Neural crest cell (in vitro differentiated cells): ENCODE measurements around the gene DEFB114. TPM values are rescaled to one million over a fixed set of nuclear protein-coding genes. Genes with fewer than 3 reads are reported as not detected.
"Not testable (repeated sequence)": the region's sequence is repeated elsewhere in the genome, so short reads cannot be mapped to it uniquely, and the experiment has no call there.

Source experiments
- DNase-seq: peaks from one replicate; pipeline ENCODE4 v3.0.0; 2021; ENCODE audit warnings: low read depth, mixed read lengths, low spot score
- H3K27ac Mint-ChIP-seq: one replicate; pipeline ENCODE4 v1.8.0; 2021; ENCODE audit warnings: mild to moderate bottlenecking, mixed read lengths; ENCODE audit not compliant: unreplicated experiment
- H3K27me3 Mint-ChIP-seq: 2 replicates; pipeline ENCODE4 v1.8.0; 2021; ENCODE audit warnings: low read depth, mild to moderate bottlenecking, mixed read lengths
- H3K36me3 Mint-ChIP-seq: 2 replicates; pipeline ENCODE4 v1.8.0; 2021; ENCODE audit warnings: low read depth, mild to moderate bottlenecking, mixed read lengths
- H3K4me1 Mint-ChIP-seq: 2 replicates; pipeline ENCODE4 v1.8.0; 2021; ENCODE audit warnings: mixed read lengths
- H3K4me3 Mint-ChIP-seq: one replicate; pipeline ENCODE4 v1.8.0; 2021; ENCODE audit warnings: mild to moderate bottlenecking, mixed read lengths
- H3K9me3 Mint-ChIP-seq: 2 replicates; pipeline ENCODE4 v1.8.0; 2021; ENCODE audit warnings: mixed read lengths
- total RNA-seq: library from RNA; stranded (reverse); gene quantifications from 2 replicates; pipeline ENCODE4 v1.2.1, GENCODE V29; 2021
- TF ChIP-seq, protein P1 (sequence below): fragments of 200-600 bp; sonication (generic); conservative IDR thresholded peaks from 2 replicates; pipeline ENCODE4 v1.5.0; 2021; ENCODE audit warnings: antibody characterized with exemption, mild to moderate bottlenecking

Gene DEFB114
- total RNA-seq, 1 donor from 2014 or later: not detected

DNA sequence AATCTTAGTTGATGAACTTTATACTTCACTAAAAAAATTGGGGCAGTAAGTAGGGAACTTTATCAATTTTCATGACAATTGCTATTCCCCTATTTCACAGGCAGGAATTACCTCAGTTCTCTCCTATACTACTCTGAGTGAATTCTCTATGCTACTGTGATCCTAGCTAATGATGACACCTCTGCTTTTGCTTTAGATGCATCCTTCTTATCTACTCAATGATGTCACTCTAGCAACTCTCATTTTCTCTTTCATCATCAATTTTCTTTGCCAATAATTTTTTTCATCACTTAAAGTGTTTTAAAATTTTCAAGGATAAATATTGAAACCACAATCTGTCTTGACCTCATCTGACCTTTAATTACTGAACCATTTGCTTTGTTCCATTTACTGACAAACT, 8.1 kb downstream of the DEFB114 start:
- Mint-ChIP-seq H3K27me3 (no peaks in the 10 kb centered on the region), H3K9me3 (peaks cover 4% of the 10 kb centered on the region), H3K27ac (no peak overlapping the region), H3K4me3 (no peak overlapping the region), H3K4me1 (no peaks in the 10 kb centered on the region), H3K36me3 (no peaks in the 10 kb centered on the region)
- no peak for DNase-seq
- TF ChIP-seq, protein P1, sequence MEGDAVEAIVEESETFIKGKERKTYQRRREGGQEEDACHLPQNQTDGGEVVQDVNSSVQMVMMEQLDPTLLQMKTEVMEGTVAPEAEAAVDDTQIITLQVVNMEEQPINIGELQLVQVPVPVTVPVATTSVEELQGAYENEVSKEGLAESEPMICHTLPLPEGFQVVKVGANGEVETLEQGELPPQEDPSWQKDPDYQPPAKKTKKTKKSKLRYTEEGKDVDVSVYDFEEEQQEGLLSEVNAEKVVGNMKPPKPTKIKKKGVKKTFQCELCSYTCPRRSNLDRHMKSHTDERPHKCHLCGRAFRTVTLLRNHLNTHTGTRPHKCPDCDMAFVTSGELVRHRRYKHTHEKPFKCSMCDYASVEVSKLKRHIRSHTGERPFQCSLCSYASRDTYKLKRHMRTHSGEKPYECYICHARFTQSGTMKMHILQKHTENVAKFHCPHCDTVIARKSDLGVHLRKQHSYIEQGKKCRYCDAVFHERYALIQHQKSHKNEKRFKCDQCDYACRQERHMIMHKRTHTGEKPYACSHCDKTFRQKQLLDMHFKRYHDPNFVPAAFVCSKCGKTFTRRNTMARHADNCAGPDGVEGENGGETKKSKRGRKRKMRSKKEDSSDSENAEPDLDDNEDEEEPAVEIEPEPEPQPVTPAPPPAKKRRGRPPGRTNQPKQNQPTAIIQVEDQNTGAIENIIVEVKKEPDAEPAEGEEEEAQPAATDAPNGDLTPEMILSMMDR: no peak

DNA sequence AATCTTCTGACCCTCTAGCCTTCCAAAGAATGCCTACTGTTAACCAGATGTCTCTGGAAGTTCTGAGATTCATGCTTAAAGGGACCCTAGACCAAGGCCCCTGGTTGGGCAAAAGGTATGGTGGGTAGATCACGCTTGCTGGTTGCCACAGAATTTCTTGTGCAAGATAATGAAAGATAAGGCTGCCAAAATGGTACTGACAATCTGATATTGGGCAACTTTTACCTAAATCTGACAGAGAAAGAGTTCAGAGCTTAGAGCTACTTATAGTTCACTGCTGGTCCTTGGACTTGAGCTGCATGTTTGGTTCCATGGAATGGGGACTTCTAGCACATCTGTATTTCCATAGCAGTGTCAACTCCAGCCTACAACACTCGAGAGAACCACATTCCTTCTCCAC, 12.0 kb downstream of the DEFB114 start:
- no peak overlapping the region for H3K4me3 Mint-ChIP-seq
- no peaks in the 10 kb centered on the region for H3K9me3 Mint-ChIP-seq
- H3K27ac Mint-ChIP-seq: no peak overlapping the region
- no peaks in the 10 kb centered on the region for H3K36me3 Mint-ChIP-seq
- peaks cover 9% of the 10 kb centered on the region for H3K4me1 Mint-ChIP-seq
- TF ChIP-seq, protein P1: no peak
- no peaks in the 10 kb centered on the region for H3K27me3 Mint-ChIP-seq
- no peak for DNase-seq

DNA sequence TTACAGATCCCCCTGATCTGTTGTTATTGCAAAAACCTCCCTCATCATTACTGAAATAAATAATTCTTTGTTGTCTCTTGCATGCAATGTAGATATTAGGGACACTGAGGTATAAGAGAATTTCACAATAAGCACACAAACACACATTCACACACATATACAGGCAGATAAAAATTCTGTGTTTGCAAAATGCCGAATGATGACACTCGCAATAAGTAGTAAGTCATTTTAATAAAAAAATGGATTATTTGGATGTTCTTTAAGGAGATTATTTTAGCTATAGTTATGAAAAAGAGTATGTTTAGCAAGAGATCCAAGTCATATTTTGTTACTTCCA, 13.6 kb downstream of the DEFB114 start:
- H3K4me1 Mint-ChIP-seq: peaks cover 9% of the 10 kb centered on the region
- H3K27me3 Mint-ChIP-seq: no peaks in the 10 kb centered on the region
- DNase-seq: no peak
- H3K36me3 Mint-ChIP-seq: no peaks in the 10 kb centered on the region
- H3K9me3 Mint-ChIP-seq: no peaks in the 10 kb centered on the region
- H3K27ac Mint-ChIP-seq: peak overlapping the region; percentile 94
- H3K4me3 Mint-ChIP-seq: peak overlapping the region; percentile 85
- TF ChIP-seq, protein P1: no peak

DNA sequence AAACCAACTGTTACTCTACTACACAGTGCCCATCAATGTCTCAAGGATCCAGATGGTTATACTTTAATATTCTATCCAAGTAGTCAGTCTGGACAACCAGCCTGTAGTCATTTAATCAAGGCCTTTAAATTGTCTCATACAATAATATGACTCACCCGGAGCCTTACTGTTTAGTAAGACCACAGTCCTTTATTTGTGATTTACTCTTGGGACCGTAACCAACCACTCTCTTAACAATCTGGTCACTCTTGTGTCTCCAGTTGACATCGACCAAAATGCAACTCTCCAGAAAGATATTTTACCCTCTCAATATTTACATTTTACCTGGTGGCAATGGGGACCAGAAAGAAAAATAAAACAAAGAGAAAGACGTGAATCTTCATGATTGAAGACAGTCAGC, 14.9 kb downstream of the DEFB114 start:
- TF ChIP-seq, protein P1: no peak
- H3K36me3 Mint-ChIP-seq: peaks cover 3% of the 10 kb centered on the region
- H3K4me1 Mint-ChIP-seq: peaks cover 9% of the 10 kb centered on the region
- peak overlapping the region; percentile 51 for H3K27ac Mint-ChIP-seq
- H3K27me3 Mint-ChIP-seq: no peaks in the 10 kb centered on the region
- peaks cover 6% of the 10 kb centered on the region for H3K9me3 Mint-ChIP-seq
- DNase-seq: no peak
- peak overlapping the region; percentile 85 for H3K4me3 Mint-ChIP-seq

DNA sequence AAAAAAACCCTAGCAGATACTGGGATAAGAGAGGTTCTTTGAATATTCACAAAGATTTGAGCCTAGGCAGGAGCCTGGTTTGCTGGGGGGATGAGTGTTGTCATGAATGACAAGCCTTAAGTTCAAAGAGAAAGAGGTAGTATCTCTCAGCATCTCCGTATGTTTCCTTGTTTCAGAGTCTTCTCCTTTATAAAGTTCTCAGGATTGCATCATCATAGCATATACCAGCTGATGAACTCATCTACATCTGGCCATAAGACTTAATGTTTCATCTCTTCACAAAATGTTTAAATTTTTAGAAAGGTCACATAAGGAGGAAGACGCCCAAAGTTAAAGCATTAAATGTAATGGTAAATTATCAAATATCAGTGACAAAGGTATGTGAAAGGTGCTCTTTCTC, 17.1 kb downstream of the DEFB114 start:
- DNase-seq: no peak
- Mint-ChIP-seq H3K36me3 (peaks cover 3% of the 10 kb centered on the region), H3K27ac (no peak overlapping the region), H3K4me3 (no peak overlapping the region), H3K4me1 (peaks cover 9% of the 10 kb centered on the region), H3K27me3 (no peaks in the 10 kb centered on the region), H3K9me3 (peaks cover 7% of the 10 kb centered on the region)
- TF ChIP-seq, protein P1: no peak

DNA sequence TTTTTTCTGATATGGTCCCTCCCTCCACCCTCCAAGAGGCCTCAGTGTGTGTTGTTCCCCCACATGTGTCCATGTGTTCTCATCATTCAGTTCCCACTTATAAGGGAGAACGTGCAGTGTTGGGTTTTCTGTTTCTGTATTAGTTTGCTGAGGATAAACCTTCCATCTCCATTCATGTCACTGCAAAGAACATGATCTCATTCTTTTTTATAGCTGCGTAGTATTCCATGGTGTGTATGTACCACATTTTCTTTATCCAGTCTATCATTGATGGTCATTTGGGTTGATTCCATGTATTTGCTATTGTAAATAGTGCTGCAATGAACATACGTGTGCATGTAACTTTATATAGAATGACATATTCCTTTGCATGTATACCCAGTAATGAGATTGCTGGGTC, 19.9 kb downstream of the DEFB114 start:
- not testable (repeated sequence) for DNase-seq, H3K9me3 Mint-ChIP-seq, H3K4me3 Mint-ChIP-seq, H3K27me3 Mint-ChIP-seq, H3K36me3 Mint-ChIP-seq, H3K4me1 Mint-ChIP-seq, H3K27ac Mint-ChIP-seq
